HG03039 (cell line): Measurements from ENCODE around the gene SMG6.
"Not testable (repeated sequence)": the region's sequence is repeated elsewhere in the genome, so short reads cannot be mapped to it uniquely, and the experiment has no call there.

Experiments used
- ATAC-seq: cut with Tn5 transposase; IDR thresholded peaks from one replicate; pipeline ENCODE4 v1.9.1; 2021; ENCODE audit warnings: mild to moderate bottlenecking, moderate library complexity; ENCODE audit not compliant: unreplicated experiment

Gene SMG6

GRCh38 chr17:2207815-2208515 lies 95.6 kb downstream of the SMG6 start:
- no peak for ATAC-seq

GRCh38 chr17:2204393-2204792 lies 99.2 kb downstream of the SMG6 start:
- no peak for ATAC-seq

GRCh38 chr17:2203818-2204217 lies 99.8 kb downstream of the SMG6 start:
- ATAC-seq, result no peak

DNA sequence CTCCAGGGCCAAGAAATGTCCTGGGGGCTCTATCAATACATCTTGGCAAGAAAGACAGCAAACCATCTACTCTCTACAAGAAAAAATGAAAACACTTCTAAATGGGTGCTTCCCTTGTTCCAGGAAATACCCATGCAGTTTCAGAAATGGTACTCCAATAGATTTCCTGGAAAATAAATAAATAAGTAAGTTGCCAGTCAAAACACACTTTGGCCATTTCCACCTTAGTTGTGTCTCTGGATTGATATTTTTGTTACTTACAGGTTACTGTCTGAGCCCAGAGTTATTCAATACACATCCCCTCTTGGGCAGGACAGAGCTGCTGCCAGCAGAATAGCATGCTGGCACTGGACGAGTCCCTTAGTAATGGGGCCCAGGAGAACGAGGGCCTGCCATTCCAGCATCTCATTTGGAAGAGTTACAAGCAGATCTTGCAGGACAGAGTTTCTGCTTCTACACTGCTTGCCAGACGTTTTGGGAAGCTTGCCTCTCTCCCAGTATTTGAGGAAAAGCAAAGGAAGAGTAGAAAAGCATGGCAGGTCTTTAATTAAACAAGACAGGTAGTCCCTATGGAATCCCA lies 100.5 kb downstream of the SMG6 start:
- no peak for ATAC-seq

DNA sequence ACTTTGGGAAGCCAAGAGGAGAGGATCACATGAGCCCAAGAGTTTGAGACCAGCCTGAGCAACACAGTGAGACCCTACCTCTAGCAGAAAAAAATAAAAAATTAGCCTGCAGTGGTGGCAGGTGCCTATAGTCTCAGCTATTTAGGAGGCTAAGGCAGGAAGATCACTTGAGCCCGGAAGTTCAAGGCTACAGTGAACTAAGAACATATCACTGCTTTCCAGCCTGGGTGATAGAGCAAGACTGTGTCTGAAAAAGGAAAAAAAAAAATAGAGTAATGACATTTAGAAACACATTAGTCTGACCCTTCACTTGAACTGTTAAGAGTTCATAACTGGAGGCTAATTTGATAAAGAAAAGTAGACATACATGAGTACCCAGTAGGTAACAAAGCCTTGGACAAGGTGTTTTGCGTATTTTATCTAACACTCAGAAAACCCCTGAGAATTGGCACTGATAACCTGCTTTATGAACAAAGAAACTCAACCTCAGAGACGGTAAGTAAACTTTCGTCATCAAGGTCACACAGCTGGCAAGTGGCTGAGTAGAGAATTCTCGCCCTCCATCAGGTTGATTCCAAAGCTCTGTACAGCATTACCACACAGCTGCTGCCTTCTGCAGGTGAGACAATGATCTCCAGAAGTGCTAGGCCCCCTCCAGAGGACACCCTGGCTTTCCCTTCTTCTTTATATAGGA lies 101.1 kb downstream of the SMG6 start:
- no peak for ATAC-seq

DNA sequence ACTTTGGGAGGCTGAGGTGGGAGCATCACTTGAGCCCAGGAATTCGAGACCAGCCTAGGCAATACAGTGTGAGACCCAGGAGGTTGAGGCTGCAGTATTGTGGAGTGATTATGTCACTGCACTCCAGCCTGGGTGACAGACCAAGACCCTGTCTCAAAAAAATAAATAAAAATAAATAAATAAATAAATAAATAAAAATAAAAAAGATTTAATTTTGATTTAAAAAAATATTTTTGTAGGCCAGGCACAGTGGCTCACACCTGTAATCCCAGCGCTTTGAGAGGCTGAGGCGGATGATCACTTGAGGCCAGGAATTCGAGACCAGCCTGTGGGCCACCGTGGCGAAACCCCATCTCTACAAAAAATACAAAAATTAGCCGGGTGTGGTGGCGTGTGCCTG lies 104.2 kb downstream of the SMG6 start:
- not testable (repeated sequence) for ATAC-seq

- no peak for ATAC-seq
These were observed 104.7 kb downstream of the SMG6 start for GRCh38 chr17:2198927-2199326.

GRCh38 chr17:2197271-2197670 lies 106.3 kb downstream of the SMG6 start:
- no peak for ATAC-seq

- ATAC-seq, result no peak
These were observed 107.9 kb downstream of the SMG6 start for GRCh38 chr17:2195729-2196128.

GRCh38 chr17:2194889-2195335 lies 108.7 kb downstream of the SMG6 start:
- ATAC-seq, result no peak

- no peak for ATAC-seq
These were observed 111.1 kb downstream of the SMG6 start for GRCh38 chr17:2192367-2193057.

DNA sequence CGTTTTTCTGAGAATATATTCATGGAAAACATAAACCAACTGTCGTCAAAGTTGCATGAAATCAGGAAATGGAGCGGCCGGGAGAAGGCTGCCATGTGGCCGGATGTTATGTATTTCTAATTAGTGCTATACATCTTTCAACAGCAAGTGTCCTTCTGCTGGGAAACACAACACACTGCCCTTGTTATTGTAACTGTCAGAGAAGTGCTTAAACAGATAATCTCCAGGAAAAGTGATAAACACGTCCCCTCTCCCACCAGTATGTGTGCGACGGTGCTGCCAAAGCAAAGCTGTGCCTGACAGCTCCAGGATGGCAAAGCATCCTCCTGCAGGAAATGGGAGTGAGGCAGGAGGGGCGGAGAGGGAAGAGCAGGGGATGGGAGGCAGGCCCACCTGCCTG lies 111.8 kb downstream of the SMG6 start:
- ATAC-seq, result no peak

DNA sequence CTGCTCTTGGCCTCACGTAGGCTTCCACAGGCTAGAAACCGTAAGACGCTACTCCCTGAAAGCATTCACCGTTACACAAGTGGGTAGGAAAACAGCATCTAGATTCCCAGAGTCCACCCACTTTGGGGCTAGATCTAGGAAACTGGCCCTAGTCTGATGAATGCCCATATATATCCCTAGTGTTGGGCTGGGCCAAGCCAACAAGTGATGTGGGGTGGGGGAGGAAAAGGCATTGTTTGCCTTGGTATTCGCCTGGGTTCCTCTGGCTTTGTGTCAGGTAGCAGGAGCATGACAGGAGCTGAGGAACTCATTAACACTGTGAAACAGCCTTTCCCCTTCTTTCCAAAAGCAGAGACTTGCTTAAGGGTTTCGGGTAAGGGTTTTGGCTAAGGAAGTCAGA lies 112.4 kb downstream of the SMG6 start:
- ATAC-seq, result no peak

- no peak for ATAC-seq
These were observed 113.6 kb downstream of the SMG6 start for GRCh38 chr17:2190014-2190413.

GRCh38 chr17:2188971-2189630 lies 114.5 kb downstream of the SMG6 start:
- ATAC-seq, result no peak

DNA sequence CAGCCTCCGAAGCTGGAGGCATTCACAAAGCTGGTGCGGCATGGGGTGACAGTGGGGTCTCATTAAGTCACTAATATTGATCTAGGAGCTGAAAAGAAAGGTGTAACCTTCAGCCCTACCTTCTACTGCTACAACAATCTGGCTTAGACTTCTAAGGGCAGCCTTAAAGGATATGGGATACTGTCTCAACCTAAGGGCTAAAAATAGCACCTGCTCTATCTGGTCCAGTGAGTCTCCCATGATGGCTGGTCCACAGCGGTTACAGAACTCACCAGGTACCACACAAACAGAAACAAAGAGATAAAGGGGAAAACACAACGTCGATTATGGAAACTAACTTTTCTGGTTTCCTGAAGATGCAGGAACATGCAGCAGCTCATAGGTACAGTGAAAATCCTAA lies 115.8 kb downstream of the SMG6 start:
- no peak for ATAC-seq

- ATAC-seq, result no peak
These were observed 116.6 kb downstream of the SMG6 start for GRCh38 chr17:2186937-2187336.

DNA sequence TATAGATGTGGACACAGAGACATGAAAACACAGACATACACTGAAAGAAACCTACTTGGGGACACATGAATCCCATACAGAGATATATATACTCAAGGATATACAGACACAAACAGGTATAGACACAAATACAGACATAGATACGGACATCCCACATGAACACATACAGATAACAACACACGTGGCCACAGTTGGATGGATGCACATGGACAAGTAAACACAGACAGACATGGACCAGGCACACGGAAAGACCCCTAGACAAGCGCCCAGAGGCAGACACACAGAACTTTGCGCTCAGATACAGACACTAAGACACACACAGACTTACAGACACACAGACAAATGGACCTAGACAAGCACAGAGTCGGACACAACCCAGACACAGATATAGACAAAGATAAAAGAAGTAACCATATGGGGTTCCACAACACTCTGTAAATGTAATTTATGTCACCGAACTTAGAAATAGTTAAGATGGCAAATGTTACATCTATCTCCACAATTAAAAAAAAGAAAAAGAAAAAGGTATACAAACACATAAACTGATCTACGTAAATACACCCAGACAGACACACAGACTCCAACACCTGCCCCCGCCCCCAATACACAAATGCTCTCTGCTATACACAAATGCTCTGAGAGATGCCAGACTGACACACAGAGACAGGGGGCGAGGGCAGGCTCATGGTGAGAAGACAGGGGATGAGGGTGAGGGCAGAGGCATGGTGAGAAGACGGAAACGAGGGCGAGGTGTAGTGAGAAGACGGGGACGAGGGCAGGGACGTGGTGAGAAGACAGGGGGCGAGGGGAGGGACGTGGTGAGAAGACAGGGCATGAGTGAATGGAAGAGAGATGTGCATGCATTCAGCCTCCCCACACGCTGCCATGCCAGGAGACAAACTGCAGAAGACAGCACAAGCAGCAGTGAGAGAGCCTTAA lies 118.3 kb downstream of the SMG6 start:
- no peak for ATAC-seq

- ATAC-seq, result no peak
These were observed 120.2 kb downstream of the SMG6 start for GRCh38 chr17:2183346-2183745.

- no peak for ATAC-seq
These were observed 121.6 kb downstream of the SMG6 start for GRCh38 chr17:2181897-2182448.
